Ascending aorta (tissue), 2 donors: ENCODE measurements around the gene FBXO33. TPM values are rescaled to one million over a fixed set of nuclear protein-coding genes. Genes with fewer than 3 reads are reported as not detected.

Experiments
- DNase-seq, 2 donors: peaks; one replicate each; pipeline ENCODE4 v3.0.0-alpha.2; 2019; ENCODE audit warnings: low spot score in 2 of 2
- H3K27ac ChIP-seq, 2 donors: fragments of 200-600 bp; sonication (generic); one replicate each; pipeline ENCODE4 v1.5.1; 2016 to 2017; ENCODE audit warnings: mild to moderate bottlenecking in 1 of 2
- H3K27me3 ChIP-seq: fragments of 200-600 bp; sonication (generic); one replicate; pipeline ENCODE4 v1.5.1; 2017
- H3K36me3 ChIP-seq, 2 donors: fragments of 200-600 bp; sonication (generic); one replicate each; pipeline ENCODE4 v1.5.1; 2016
- H3K4me1 ChIP-seq, 2 donors: fragments of 200-600 bp; sonication (generic); one replicate each; pipeline ENCODE4 v1.5.1; 2016 to 2017; ENCODE audit warnings: mild to moderate bottlenecking in 1 of 2
- H3K4me3 ChIP-seq, 2 donors: fragments of 200-600 bp; sonication (generic); one replicate each; pipeline ENCODE4 v1.5.1; 2016 to 2017; ENCODE audit warnings: mild to moderate bottlenecking in 1 of 2
- H3K9me3 ChIP-seq, 2 donors: fragments of 200-600 bp; sonication (generic); one replicate each; pipeline ENCODE4 v1.5.1; 2016
- intact Hi-C: fragments of 100-400 bp; cut with DNase I; formaldehyde crosslinking; loops from one replicate; pipeline ENCODE4 v1.15.1; 2023
- total RNA-seq: library from RNA; depleted of rRNA; stranded (reverse); fragments of >200 nt; gene quantifications from one replicate; pipeline ENCODE4 v1.1.0, GENCODE V29; 2016
- TF ChIP-seq, protein P1 (sequence below), 3 experiments: fragments of 200-600 bp in 2 of 3; fragments of 450-650 bp in 1 of 3; sonication (generic) in 2 of 3; IDR thresholded peaks; one replicate each; pipeline ENCODE4 v1.5.1; 2016 to 2019; ENCODE audit warnings: antibody characterized with exemption in 3 of 3, mild to moderate bottlenecking in 1 of 3, moderate library complexity in 1 of 3

Gene FBXO33
- total RNA-seq, 1 donor from 2014 or later, result 14.5 TPM

DNA sequence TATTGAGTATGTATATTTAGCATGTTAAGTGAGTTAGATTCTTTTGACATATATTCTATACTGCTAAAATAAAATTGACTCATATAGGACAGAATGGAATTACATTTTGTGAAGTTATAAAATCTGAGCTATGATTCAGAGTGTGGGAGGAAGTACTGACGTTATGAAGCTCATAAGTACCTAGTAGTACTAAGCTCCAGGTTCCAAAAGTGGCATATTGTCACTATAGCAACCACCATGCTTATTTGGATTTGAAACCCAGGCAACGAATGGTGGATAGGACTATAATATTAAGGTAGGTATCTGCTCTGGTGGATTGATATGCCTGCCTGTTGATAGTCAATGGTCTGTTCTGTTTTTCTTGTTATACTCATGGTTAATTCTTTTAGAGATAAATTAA is 2.2 kb upstream of the FBXO33 start:
- TF ChIP-seq, protein P1, sequence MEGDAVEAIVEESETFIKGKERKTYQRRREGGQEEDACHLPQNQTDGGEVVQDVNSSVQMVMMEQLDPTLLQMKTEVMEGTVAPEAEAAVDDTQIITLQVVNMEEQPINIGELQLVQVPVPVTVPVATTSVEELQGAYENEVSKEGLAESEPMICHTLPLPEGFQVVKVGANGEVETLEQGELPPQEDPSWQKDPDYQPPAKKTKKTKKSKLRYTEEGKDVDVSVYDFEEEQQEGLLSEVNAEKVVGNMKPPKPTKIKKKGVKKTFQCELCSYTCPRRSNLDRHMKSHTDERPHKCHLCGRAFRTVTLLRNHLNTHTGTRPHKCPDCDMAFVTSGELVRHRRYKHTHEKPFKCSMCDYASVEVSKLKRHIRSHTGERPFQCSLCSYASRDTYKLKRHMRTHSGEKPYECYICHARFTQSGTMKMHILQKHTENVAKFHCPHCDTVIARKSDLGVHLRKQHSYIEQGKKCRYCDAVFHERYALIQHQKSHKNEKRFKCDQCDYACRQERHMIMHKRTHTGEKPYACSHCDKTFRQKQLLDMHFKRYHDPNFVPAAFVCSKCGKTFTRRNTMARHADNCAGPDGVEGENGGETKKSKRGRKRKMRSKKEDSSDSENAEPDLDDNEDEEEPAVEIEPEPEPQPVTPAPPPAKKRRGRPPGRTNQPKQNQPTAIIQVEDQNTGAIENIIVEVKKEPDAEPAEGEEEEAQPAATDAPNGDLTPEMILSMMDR (IDR thresholded peaks at IDR 0.05), result no peak
- H3K36me3 ChIP-seq, result no peaks in the 10 kb centered on the region
- no peak for DNase-seq
- H3K9me3 ChIP-seq, result no peaks in the 10 kb centered on the region
- intact Hi-C loops, result no loop called here
- H3K27ac ChIP-seq, result no peak overlapping the region
- H3K4me3 ChIP-seq, result no peak overlapping the region
- H3K27me3 ChIP-seq, result no peaks in the 10 kb centered on the region
- peaks cover 0 to 7% of the 10 kb centered on the region in 2 donors for H3K4me1 ChIP-seq

DNA sequence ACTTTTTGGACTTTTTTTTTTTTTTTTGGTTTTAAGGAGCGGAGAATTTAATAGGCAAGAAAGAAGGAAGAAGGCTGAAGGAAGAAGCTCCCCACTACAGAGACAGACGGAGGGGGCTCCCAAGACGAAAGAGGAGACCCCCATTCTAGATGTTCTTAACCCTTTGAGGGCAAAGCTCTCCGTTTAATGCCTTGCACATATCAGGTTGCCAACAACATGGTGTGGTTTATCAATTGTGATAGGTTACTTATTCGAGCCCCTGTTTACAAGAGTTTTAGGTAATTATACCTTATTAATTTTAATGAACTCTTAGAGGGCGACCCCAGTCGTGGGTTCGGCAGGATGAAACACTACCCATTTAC is 1.2 kb upstream of the FBXO33 start:
- H3K4me3 ChIP-seq, result peak overlapping the region; percentile 95 to 98
- H3K27ac ChIP-seq, result peak overlapping the region; percentile 93 to 95
- DNase-seq, result no peak
- intact Hi-C loops, result loop anchor here (2.0 kb wide), 1 partner anchor 167 kb away; no protein-coding TSS in a partner anchor
- H3K36me3 ChIP-seq, result no peaks in the 10 kb centered on the region
- H3K27me3 ChIP-seq, result no peaks in the 10 kb centered on the region
- no peaks in the 10 kb centered on the region for H3K9me3 ChIP-seq
- TF ChIP-seq, protein P1 (IDR thresholded peaks at IDR 0.05), result no peak
- H3K4me1 ChIP-seq, result peaks cover 0 to 10% of the 10 kb centered on the region in 2 donors

DNA sequence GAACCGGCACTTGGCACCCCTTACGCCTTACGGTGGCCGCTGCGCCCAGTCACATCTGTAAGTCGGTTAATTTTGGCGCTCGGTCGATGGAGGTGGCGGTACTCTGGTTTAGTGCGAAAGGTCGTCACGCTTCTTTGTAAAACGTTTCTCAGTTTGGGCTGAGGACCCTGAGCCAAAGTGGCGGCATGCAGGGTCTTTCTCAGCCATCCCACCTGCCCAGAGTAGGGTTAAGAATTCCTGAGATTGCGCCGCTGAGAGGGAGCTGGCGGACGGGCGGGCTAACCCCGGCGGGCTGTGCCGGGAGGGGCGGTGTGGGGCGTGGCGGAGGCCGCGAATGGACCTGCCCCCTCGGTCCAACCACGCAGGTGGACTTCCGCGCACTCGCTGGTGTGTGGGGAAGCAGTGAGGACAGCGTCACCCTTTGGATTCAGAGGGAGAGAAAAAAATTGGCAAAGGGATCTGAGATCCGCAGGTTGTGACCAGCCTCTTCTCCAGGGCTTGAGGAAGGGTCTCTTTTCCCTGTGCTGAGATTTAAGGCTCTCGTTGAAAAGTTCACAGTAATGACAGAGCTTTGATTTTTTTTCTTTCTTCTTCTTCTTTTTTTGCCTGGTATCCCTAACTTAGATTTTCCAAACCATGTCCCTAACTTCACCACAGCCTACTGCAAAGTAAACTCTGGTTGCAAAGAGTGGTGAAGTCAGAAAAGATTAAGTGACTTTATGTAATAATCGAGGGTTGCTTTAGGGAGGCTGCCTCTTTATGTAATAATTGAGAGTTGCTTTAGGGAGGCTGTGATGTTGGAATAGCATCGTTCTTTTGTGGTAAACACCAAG is 602 bp upstream of the FBXO33 start:
- Histone ChIP-seq H3K9me3 (no peaks in the 10 kb centered on the region), H3K4me1 (peaks cover 0 to 12% of the 10 kb centered on the region in 2 donors), H3K27me3 (no peaks in the 10 kb centered on the region), H3K4me3 (peak overlapping the region; percentile 95 to 98), H3K36me3 (no peaks in the 10 kb centered on the region), H3K27ac (peak overlapping the region; percentile 93 to 95)
- peak; percentile 63 to 95 for DNase-seq
- intact Hi-C loops, result loop anchor here (1.0 to 2.0 kb wide), 3 partner anchors 166 to 330 kb away; partner anchors contain the start of genes SEC23A and TRAPPC6B
- TF ChIP-seq, protein P1 (IDR thresholded peaks at IDR 0.05), result peak; percentile 18 to 48 (median 18)

DNA sequence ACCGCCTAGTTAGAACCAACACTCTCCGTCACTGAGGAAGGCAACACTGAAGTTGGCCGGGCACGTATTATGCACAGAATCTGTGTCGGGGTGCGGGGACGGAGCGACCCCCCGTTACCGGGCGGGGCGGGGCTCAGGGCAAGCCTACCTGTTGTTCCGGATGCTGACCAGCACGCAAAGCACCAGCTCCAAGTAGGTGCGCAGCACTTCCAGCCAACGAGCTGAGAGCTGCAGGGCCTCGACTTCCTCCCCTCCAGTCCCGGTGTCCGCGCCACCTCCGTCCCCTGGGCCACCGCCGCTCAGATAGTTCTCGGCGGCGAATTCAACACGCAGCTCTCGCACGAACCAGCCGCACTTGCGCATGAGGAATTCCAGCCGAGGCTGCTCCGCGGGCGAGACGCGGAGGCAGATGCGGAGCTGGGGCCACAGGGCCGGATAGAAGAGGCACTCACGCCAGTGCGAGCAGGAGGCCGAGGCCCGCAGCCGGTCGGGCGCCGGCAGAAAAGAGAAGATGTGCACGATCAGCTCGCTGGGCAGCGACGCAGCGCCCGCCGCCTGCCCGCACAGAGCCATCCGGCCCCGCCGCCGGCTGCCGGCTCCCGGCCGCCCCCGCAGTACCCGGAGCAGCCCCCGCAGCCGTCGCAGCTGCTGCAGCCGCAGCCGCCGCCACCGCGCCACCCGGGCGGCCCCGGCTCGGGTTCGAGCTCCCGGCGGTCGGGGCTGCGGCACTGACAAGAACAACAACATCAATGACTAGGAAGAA is 636 bp downstream of the FBXO33 start:
- DNase-seq, result peak in 1 of 2 donors; percentile 74
- Histone ChIP-seq H3K27me3 (no peaks in the 10 kb centered on the region), H3K27ac (peak overlapping the region; percentile 93 to 95), H3K9me3 (no peaks in the 10 kb centered on the region), H3K4me3 (peak overlapping the region; percentile 95 to 98), H3K4me1 (peaks cover 0 to 15% of the 10 kb centered on the region in 2 donors), H3K36me3 (no peaks in the 10 kb centered on the region)
- TF ChIP-seq, protein P1 (IDR thresholded peaks at IDR 0.05), result peak in 1 of 3 experiments; percentile 27
- intact Hi-C loops, result loop anchor here (1.0 to 2.0 kb wide), 5 partner anchors 51 to 328 kb away; partner anchors contain the start of genes PNN, SEC23A and TRAPPC6B

DNA sequence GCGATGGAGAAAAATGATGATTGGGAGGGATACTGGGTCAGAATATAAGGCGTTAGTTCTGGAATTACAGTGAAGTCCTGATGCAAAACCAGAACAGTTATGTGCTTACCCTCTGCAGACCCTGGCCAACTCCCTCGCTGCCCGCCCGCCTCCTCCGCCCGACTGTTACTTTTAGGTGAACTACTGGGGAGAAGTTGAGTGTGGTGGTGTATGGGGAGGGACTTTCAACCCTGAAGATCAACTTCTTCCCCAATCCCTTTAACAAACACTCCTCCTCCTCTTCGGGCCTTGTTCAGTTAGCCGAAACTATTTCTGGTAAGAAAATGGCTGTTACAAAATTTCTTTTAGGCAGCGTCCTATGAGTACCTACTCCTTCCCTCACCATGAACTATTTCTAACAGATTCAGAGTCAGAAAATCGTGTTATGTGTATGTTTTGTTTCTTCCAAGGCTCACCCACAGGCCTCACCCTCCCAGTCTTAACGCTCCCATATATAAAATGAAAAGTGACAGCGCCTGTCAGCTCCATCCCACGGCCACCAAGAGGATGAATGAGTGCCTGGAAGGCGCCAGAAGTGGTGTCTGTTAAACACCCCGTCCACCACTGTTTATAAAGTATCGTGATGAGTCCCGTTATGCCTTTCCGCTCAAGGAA is 1.3 kb downstream of the FBXO33 start:
- Histone ChIP-seq H3K36me3 (no peaks in the 10 kb centered on the region), H3K4me1 (peaks cover 0 to 19% of the 10 kb centered on the region in 2 donors), H3K4me3 (peak overlapping the region; percentile 95 to 98), H3K27ac (peak overlapping the region; percentile 93 to 95), H3K27me3 (no peaks in the 10 kb centered on the region), H3K9me3 (no peaks in the 10 kb centered on the region)
- no peak for DNase-seq
- intact Hi-C loops, result loop anchor here (1.0 to 2.0 kb wide), 2 partner anchors 50 to 256 kb away; partner anchors contain the start of gene PNN
- TF ChIP-seq, protein P1 (IDR thresholded peaks at IDR 0.05), result no peak
